HG03457 (cell line): ENCODE data around the gene POLR1D.

Experiments
- ATAC-seq: cut with Tn5 transposase; IDR thresholded peaks from one replicate; pipeline ENCODE4 v1.9.1; 2021; ENCODE audit warnings: moderate number of reproducible peaks; ENCODE audit not compliant: unreplicated experiment

POLR1D gene

DNA sequence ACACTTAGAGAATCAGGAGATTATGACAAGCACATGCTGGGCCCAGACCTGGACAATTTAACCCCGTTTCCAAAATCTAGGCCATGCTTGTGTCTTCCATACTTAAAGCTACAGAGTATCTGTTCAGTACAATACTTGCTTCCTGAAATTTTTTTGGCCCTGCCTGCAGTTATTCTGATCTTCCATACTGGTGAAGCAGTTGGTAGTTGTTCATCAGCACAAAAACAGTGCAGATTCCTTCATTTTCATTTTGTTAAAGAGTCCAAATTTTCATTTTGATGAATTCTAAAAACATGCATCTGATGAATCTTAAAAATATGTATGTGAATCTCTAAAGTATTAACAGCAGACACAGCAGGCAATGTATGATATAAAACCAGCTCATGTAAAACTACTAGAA, 49.2 kb downstream of the POLR1D start:
- no peak for ATAC-seq

DNA sequence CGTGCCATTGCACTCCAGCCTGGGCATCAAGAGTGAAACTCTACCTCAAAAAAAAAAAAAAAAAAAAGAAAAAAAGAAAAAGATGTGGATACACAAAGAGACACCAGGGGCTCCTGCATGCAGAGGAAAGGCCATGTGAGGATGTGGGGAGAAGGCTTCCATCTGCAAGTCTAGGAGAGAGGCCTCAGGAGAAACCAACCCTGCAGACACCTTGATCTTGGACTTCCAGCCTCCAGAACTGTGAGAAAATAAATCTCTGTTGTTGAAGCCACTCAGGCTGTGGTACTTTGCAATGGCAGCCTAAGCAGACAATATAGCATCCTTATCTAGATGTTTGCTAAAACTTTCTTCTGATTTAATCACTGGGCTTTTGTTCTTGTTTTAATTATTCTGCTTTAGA, 50.3 kb downstream of the POLR1D start:
- ATAC-seq: no peak
